Left lung (tissue), 8 donors: ENCODE measurements around the gene FBXW8. TPM values are rescaled to one million over a fixed set of nuclear protein-coding genes. Genes with fewer than 3 reads are reported as not detected.

Experiments used
- polyA plus RNA-seq, 6 donors: library from polyadenylated mRNA; unstranded; fragments of 120-200 nt; gene quantifications; one replicate each; pipeline ENCODE4 v1.2.1, GENCODE V29; 2013; ENCODE audit not compliant: insufficient read length in 6 of 6
- total RNA-seq, 2 donors: library from RNA; stranded (reverse); fragmentation: NEBNext Ultra II Directional; extraction: Animal tissue kit (Norgen Biotek cat#: 25700); gene quantifications; one replicate each; pipeline ENCODE4 v1.2.1, GENCODE V29; 2021
- donor health status: DM: no; HTN: yes; CAD: no.
- donor health status: DM: no; HTN: no; CAD: no.

The FBXW8 gene
- total and polyA plus RNA-seq, 8 donors = 16.0 to 28.4 (median 24.6) TPM

Other genes with a start within 250 kb of the FBXW8 start
- gene SPRING1, start 172.9 kb upstream of the FBXW8 start, total RNA-seq = 10 to 100 TPM; 70.1 to 90.5 TPM
- 10 to 100 TPM; 20.7 to 33.0 (median 29.6) TPM for gene SPRING1, start 172.9 kb upstream of the FBXW8 start, polyA plus RNA-seq
- 1 to 10 TPM; 5.3 to 5.5 TPM for gene RNFT2, start 172.6 kb upstream of the FBXW8 start, total RNA-seq
- 1 to 10 TPM; 3.4 to 4.2 (median 3.9) TPM for gene RNFT2, start 172.6 kb upstream of the FBXW8 start, polyA plus RNA-seq
- gene HRK, start 29.5 kb upstream of the FBXW8 start, total RNA-seq = under 1 TPM; 0.10 to 0.12 TPM
- gene HRK, start 29.5 kb upstream of the FBXW8 start, polyA plus RNA-seq = under 1 TPM; 0.06 to 0.34 (median 0.21) TPM
- 10 to 100 TPM in 1 of 2 donors, 1 to 10 TPM in 1; 8.3 to 10.1 TPM for gene TESC, start 188.5 kb downstream of the FBXW8 start, total RNA-seq
- 100 to 1,000 TPM in 2 of 6 donors, 10 to 100 TPM in 4; 52.8 to 124 (median 92.5) TPM for gene TESC, start 188.5 kb downstream of the FBXW8 start, polyA plus RNA-seq